NCI-H2029 treated with DMSO at 0.1 percent for 48 hours (cell line): ENCODE results near the gene CRYBG3.

Experiments
- DNase-seq: peaks from one replicate; lab custom pipeline; 2025; lab: John Stamatoyannopoulos, UW

The CRYBG3 gene

DNA sequence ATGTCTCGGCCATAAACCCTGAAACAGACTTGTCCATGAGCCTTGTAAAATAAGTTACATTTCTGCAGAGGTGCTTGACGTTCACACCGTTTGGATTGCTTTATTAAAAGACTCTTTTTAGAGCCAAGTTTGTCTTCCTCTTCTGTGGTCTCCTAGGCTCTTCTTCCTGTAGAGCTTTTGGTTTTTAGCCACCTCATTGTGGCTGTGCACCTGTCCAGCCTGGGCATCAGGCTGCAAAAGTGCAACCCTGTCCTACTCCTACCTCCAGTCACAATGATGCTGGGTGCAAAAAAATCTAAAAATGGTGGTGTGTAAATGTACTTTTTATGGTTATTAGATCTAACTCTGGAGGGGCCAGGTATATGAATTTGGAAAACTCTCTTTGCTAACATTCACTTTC, 153.2 kb downstream of the CRYBG3 start:
- DNase-seq, result no peak

DNA sequence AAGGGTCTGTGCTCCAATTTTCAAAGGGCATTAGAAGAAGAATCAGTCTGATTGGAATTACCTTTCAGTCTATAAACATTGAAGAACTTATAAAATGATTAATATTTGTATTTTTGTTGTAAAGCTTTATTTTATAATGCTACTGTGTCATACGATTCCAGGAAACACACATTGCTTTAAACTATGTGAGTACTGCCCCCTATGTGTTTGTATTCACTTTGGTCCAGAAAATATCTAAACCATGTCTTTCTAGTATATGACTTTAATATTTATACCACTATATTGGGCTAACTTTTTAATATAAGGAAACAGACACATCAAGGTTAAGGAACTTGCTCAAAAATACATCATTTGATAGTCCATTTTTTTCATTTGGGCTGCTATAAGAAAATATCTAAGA, 153.7 kb downstream of the CRYBG3 start:
- DNase-seq, result no peak

DNA sequence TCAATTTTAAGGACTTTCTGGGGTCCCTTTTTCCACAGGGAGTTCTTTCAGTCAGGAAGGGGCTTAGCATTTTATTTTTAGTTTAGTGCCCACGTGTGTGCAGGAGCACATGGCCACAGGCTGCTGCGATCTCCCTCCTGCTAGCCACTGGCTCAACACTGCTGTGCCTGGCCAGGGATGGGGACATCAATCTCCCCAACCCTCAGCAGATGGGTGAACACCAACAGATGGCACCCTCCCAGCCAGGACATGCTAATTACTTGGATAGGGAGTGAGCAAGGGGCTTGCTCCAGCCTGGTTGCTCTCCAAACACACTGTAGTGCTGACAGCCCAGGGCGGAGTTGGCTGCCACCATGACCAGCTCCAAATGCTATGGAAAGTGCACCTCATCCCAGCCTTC, 157.8 kb downstream of the CRYBG3 start:
- DNase-seq, result no peak

DNA sequence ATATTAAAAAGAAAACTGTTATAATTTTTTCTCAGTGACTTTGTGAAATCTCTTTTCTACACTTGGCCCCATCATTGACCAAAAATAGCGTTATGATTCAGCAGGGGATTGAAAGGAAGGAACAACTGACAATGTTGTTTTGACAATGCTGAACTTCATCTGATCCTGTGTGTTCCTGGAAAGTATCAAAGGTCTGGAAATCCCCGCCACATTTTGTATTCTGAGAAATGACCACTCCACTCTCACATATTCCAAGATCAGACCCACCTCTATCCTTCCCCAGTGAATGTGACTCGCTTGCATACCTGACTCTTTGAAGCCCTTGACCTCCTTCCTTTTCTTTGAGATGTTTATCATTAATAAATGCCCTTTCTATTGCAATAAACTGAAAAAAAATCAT, 160.1 kb downstream of the CRYBG3 start:
- DNase-seq, result no peak

DNA sequence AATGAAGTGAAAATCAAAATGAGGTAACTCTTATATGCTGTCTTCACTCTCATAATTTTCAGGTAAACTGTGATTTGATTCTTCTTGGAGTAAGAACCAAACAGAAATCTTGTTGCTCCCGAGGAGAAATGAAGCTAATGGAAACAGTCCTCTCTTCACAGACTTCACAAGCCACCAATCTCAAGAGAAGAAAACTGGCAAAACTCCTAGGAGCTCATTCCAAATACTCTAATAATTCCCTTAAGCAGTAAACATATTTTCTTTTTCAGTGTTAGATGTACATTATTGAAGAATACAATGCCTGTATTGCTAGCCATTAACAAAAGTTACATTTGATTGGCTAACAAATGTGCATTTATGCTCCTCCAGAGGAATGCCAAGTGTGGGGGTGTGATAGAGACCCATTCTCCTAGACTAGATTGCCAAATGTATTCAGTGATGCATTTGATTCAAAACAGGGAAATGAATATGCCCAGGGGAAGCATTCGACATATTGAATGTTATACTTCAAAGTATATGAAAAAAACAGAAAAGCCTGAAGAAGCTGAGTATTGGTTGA, 162.2 kb downstream of the CRYBG3 start:
- DNase-seq, result no peak

DNA sequence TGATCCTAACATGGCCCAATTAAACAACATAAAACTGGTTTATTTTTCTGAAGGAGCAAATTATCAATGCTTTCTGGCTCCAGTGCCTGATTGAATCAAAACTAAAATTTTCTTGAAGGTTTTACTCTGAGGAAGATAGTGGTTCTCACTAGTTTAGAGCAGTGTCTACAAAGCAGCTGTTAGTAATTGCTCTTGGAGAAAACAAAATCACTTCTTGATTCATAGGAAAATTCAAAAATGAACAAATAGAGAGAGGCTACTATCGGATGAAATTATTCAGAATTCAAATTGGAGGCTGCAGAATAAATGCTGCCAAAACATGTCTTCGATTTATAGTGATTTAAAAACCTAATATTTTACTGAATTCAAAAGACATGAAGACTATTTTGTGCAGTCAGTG, 165.5 kb downstream of the CRYBG3 start:
- no peak for DNase-seq

DNA sequence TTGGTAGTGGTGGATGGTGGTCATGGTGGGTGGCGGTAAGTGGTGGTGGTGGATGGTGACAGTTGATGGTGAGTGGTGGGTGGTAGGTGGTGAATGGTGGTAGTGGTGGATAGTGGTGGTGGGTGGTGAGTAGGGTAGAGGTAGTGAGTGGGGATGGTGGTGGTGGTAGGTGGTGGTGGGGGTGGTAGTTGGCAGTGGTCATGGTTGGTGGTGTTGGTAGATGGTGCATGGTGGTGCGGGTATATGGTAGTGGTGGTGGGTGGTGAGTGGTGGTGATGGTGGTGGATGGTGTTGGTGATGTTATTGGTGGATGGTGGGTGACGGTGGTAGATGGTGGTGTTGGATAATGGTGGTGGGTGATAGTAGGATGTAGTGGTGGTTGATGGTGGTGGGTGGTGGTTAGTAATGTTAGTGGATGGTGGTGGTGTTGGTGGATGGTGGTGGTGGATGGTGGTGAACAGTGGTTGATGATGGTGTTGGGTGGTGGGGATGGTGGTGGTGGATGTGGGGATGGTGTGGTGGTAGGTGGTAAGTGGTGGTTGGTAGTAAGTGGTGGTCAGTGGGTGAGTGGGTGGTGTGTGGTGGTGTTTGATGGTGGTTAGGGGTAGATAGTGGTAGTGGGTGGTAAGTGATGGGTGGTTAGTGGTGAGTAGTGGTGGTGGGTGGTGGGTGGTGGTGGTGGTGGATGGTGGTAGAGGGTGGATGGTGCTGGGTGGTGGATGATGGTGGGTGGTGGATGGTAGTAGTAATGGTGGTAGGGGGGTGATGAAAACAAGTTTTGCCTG, 167.2 kb downstream of the CRYBG3 start:
- no peak for DNase-seq

DNA sequence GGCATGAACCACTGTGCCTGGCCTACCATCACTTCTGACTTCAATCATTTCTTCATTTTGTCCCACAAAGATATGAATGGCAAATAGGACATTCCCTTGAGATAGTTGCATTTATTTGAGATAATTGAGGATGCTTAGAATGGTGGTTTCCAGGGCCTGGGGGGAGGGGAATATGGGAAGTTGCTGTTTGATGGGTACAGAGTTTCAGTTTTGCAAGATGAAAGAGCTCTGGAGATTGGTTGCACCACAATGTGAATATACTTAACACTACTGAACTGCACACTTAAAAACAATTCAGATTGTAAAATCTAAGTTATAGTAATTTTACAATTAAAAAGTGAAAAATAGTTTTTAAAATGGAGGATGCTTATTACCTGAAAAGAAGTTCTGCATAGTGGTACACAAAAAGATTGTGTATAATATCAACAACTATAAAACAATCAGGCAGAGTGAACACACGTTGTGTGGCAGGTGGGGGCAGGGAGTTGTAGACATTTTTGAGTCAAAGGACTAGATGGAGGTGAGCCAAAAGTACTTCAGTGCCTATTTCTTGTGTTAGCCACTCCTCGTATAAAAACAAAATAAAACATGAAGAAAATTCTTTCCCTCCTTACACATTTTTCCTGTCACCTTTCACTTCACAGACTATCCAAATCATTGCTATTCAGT, 168.9 kb downstream of the CRYBG3 start:
- no peak for DNase-seq

DNA sequence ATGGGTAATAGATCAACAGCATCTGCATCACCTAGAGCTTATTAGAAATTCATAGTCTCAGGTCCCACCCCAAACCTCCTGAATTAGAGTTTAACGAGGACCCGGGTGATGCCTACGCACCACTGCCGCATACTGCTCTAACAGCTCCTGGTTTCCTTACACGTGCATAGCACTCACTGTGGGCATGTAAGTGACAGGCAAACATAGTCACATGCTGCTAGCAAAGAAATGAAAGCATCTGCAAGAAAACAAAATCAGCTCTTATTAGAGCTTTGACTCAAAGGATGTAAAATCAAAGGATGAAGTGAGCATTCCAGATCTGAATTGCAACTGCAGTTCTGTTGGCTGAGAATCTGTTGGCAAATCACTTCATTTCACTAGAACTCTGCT, 169.5 kb downstream of the CRYBG3 start:
- DNase-seq, result no peak

DNA sequence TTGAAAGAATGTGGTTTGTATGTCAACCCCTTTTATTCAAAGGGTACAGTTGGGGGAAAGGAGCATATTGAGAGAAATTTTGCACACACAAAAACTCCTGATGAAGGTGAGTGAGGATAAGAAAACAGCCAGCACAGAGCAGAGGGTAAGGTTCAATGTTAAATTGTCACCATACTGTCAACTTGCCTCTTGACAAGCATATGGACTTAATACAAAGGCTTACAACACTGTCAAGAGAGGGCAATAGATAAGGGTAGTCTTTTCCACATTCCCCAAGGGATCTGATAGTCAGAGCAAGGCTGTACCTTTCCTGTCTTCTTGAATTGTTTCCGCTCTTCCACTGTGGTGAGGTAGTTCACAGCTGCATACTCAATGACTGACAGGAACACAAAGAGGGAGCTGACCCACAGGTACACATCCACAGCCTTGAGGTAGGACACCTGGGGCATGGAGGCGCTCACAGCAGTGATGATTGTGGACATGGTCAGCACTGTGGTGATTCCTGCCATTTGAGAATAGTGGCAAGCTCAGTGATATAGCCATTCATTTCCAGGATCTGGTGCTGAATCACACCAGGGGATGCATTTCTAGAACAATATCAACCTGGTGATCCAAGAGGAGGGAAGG, 170.8 kb downstream of the CRYBG3 start:
- no peak for DNase-seq

DNA sequence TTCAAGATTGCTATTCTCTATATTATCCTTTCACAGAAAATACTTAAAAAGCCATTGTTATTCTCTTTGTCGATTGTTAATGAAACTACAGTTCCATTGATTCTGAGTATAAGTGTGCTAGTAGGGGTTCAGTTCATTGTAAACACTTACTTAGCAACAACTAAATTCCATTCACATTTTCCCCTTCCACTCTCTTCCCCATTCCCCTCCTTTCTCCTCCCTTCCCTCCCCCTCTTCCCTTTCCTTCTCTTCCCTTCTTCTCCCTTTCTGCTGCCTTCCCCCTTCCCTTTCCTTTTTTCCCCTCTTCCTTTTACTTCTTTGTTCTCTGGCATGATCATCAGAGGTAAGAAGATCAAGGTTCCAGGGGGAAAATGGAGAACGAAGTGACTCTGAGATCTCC, 171.7 kb downstream of the CRYBG3 start:
- no peak for DNase-seq

DNA sequence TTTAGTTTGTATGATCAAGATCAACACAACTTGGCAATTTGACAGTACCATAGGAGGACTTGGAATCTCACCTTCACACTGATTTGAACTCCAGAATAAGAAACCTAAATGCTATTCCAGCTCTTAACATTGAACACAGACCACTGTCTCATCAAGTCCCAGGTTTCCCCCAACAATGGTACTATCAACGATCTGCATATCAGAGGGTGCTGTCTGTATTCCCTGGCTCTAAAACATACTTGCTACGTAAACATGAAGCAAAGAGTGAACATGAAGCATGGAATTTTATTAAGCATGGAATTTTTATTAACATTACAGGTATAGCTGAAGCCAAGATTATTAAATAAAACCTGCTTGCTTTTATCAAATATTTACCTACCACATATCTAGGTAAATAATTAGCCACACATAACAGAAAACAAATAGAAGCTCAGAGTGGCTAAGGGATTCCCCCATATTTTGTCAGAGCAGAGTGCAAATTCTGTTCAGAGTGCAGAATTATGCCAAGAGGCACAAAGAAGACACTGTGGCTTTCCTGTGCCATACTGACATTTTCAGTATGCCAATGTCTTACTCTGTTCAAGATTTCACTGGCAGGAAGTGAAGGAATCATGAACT, 172.6 kb downstream of the CRYBG3 start:
- DNase-seq, result no peak
